22Rv1 (cell line): ENCODE data around the gene ARAP2.
A peak's percentile ranks its signal among the peaks of the same experiment; 100 is the strongest.

Source experiments
- H3K27ac ChIP-seq: fragments of 450-650 bp; 2 replicates; pipeline ENCODE4 v1.5.1; 2017
- CTCF ChIP-seq: fragments of 450-650 bp; IDR thresholded peaks from 2 replicates; pipeline ENCODE4 v1.5.1; 2017; ENCODE audit warnings: mild to moderate bottlenecking
- ZFX ChIP-seq: fragments of 450-650 bp; IDR thresholded peaks from 2 replicates; pipeline ENCODE4 v1.6.1; 2017; ENCODE audit warnings: antibody characterized with exemption, borderline replicate concordance

Gene ARAP2

GRCh38 chr4:36159208-36159607 lies 85.1 kb downstream of the ARAP2 start:
- H3K27ac ChIP-seq = no peak overlapping the region
- TF ChIP-seq ZFX = no peak
- peak; percentile 27 for TF ChIP-seq CTCF

GRCh38 chr4:36152735-36153134 lies 91.6 kb downstream of the ARAP2 start:
- TF ChIP-seq CTCF (no peak), ZFX (no peak)
- H3K27ac ChIP-seq = no peak overlapping the region

- TF ChIP-seq CTCF (no peak), ZFX (no peak)
- no peak overlapping the region for H3K27ac ChIP-seq
Measured at GRCh38 chr4:36142504-36142903, 101.8 kb downstream of the ARAP2 start.

GRCh38 chr4:36141186-36141585 lies 103.1 kb downstream of the ARAP2 start:
- TF ChIP-seq ZFX = no peak
- no peak overlapping the region for H3K27ac ChIP-seq

- no peak overlapping the region for H3K27ac ChIP-seq
- TF ChIP-seq CTCF = no peak
- no peak for TF ChIP-seq ZFX
Measured at GRCh38 chr4:36140421-36140820, 103.9 kb downstream of the ARAP2 start.

- no peak for TF ChIP-seq CTCF
- no peak for TF ChIP-seq ZFX
- H3K27ac ChIP-seq = no peak overlapping the region
Measured at GRCh38 chr4:36138220-36138619, 106.1 kb downstream of the ARAP2 start.

GRCh38 chr4:36137336-36137735 lies 107.0 kb downstream of the ARAP2 start:
- no peak for TF ChIP-seq ZFX
- TF ChIP-seq CTCF = no peak
- no peak overlapping the region for H3K27ac ChIP-seq

- TF ChIP-seq ZFX (no peak), CTCF (no peak)
- no peak overlapping the region for H3K27ac ChIP-seq
Measured at GRCh38 chr4:36133658-36134057, 110.7 kb downstream of the ARAP2 start.
